HCT116 (cell line): Measurements from ENCODE around the gene CAMK1D. TPM values are rescaled to one million over a fixed set of nuclear protein-coding genes. Genes with fewer than 3 reads are reported as not detected.

Experiments
- ATAC-seq: fragments of 200-7000 bp; cut with Tn5 transposase; 2 replicates; pipeline ENCODE4 v1.9.1; 2020; ENCODE audit warnings: mild to moderate bottlenecking, moderate library complexity
- BruUV-seq: library from RNA; stranded (reverse); fragments of 400-500 nt; replicated peaks from 2 replicates; lab custom pipeline; 2021; lab: Mats Ljungman, UMichigan
- CTCF ChIA-PET: fragments of 300-600 bp; sonication (Branson Sonifier 250); formaldehyde crosslinking; loops from one replicate; lab custom pipeline; 2021; ENCODE audit warnings: antibody characterized with exemption; lab: Charles Lee
- POLR2A ChIA-PET: fragments of 300-600, 350-600 bp; sonication (Branson Sonifier 250); formaldehyde crosslinking; loops from one replicate; lab custom pipeline; 2021; ENCODE audit warnings: antibody characterized with exemption; lab: Charles Lee
- RAD21 ChIA-PET, 2 experiments: fragments of 300-600 bp; sonication (Branson Sonifier 250); formaldehyde crosslinking; loops; one replicate each; lab custom pipeline; 2023; ENCODE audit warnings: low total read pairs in 2 of 2; ENCODE audit not compliant: uncharacterized antibody in 2 of 2, unreplicated experiment in 2 of 2, low non-redundant PET in 1 of 2; lab: Charles Lee
- DNase-seq: peaks from one replicate; pipeline ENCODE4 v3.0.0-alpha.2; 2010; ENCODE audit warnings: low read depth, low spot score
- H2AFZ ChIP-seq: fragments of 200-600 bp; shearing (Covaris generic), sonication (generic); 2 replicates; pipeline ENCODE4 v1.6.1; 2017; ENCODE audit warnings: low read depth, mixed run types, mixed read lengths, antibody characterized with exemption, low read length; ENCODE audit not compliant: poor library complexity, severe bottlenecking
- H3K27ac ChIP-seq: 2 replicates; pipeline ENCODE4 v1.5.1; 2012; ENCODE audit warnings: low read depth, low read length
- H3K27me3 ChIP-seq: fragments of 200-600 bp; sonication (generic); 2 replicates; pipeline ENCODE4 v1.6.1; 2016; ENCODE audit warnings: mixed run types, low read length, mixed read lengths; ENCODE audit not compliant: insufficient read depth
- H3K36me3 ChIP-seq, 2 experiments: fragments of 200-500 bp in 1 of 2; fragments of 200-600 bp in 1 of 2; sonication (Bioruptor generic) in 1 of 2; sonication (generic) in 1 of 2; 2 replicates each; pipeline versions ENCODE4 v1.5.1 to v1.6.1; 2014 to 2016; ENCODE audit warnings: low read length in 2 of 2, inconsistent platforms in 1 of 2, mixed read lengths in 1 of 2, mixed run types in 1 of 2; ENCODE audit not compliant: insufficient read depth in 2 of 2, control insufficient read depth in 1 of 2
- H3K4me1 ChIP-seq, 2 experiments: fragments of 200-600 bp in 1 of 2; sonication (generic) in 1 of 2; 2 replicates each; pipeline versions ENCODE4 v1.5.1 to v1.6.1; 2012 to 2017; ENCODE audit warnings: low read length in 2 of 2, inconsistent platforms in 1 of 2, mild to moderate bottlenecking in 1 of 2, mixed read lengths in 1 of 2, mixed run types in 1 of 2, moderate library complexity in 1 of 2; ENCODE audit not compliant: insufficient read depth in 2 of 2, control insufficient read depth in 1 of 2
- H3K4me2 ChIP-seq: fragments of 200-600 bp; sonication (generic); 2 replicates; pipeline ENCODE4 v1.6.1; 2017; ENCODE audit warnings: mixed run types, low read length, mixed read lengths
- H3K4me3 ChIP-seq, 2 experiments: fragments of 200-600 bp in 1 of 2; sonication (generic) in 1 of 2; replicated peaks in 1 of 2; 2 replicates each; pipeline ENCODE4 v1.5.1; 2011 to 2016; ENCODE audit warnings: low read length in 2 of 2, control low read depth in 1 of 2, low read depth in 1 of 2, mild to moderate bottlenecking in 1 of 2, mixed read lengths in 1 of 2, mixed run types in 1 of 2
- H3K79me2 ChIP-seq: fragments of 200-600 bp; sonication (generic); 2 replicates; pipeline ENCODE4 v1.6.1; 2017; ENCODE audit warnings: mild to moderate bottlenecking, mixed run types, low read length, moderate library complexity, mixed read lengths; ENCODE audit not compliant: insufficient read depth
- H3K9ac ChIP-seq: fragments of 200-600 bp; sonication (generic); 2 replicates; pipeline ENCODE4 v1.6.1; 2016; ENCODE audit warnings: low read length, mixed read lengths
- H3K9me2 ChIP-seq: fragments of 200-600 bp; sonication (generic), shearing (Covaris generic); 2 replicates; pipeline ENCODE4 v1.6.1; 2017; ENCODE audit warnings: mixed run types, mild to moderate bottlenecking, moderate library complexity; ENCODE audit not compliant: insufficient read depth
- H3K9me3 ChIP-seq, 2 experiments: fragments of 200-500 bp in 1 of 2; fragments of 200-600 bp in 1 of 2; sonication (Bioruptor generic) in 1 of 2; sonication (generic) in 1 of 2; 2 replicates each; pipeline ENCODE4 v1.6.1; 2014 to 2017; ENCODE audit warnings: low read length in 2 of 2, mixed read lengths in 2 of 2, inconsistent platforms in 1 of 2, low read depth in 1 of 2, mild to moderate bottlenecking in 1 of 2, mixed run types in 1 of 2, moderate library complexity in 1 of 2; ENCODE audit not compliant: control insufficient read depth in 1 of 2, insufficient read depth in 1 of 2
- H4K20me1 ChIP-seq: fragments of 200-600 bp; sonication (generic), shearing (Covaris generic); 2 replicates; pipeline ENCODE4 v1.6.1; 2017; ENCODE audit warnings: mixed run types, mild to moderate bottlenecking, moderate library complexity; ENCODE audit not compliant: insufficient read depth
- CBX3 ChIP-seq: IDR thresholded peaks from 2 replicates; pipeline ENCODE4 v1.6.1; 2012; ENCODE audit warnings: low read depth
- CEBPB ChIP-seq: IDR thresholded peaks from 2 replicates; pipeline ENCODE4 v1.6.1; 2012; ENCODE audit warnings: low read depth
- CTCF ChIP-seq, 3 experiments: fragments of 200-600 bp in 1 of 3; sonication (generic) in 1 of 3; IDR thresholded peaks in 2 of 3; conservative IDR thresholded peaks in 1 of 3; 2 replicates each; pipeline ENCODE4 v1.5.1; 2012 to 2017; ENCODE audit warnings: low read depth in 2 of 3, low read length in 2 of 3, antibody characterized with exemption in 1 of 3, borderline replicate concordance in 1 of 3, control low read depth in 1 of 3, mild to moderate bottlenecking in 1 of 3, mixed read lengths in 1 of 3, mixed run types in 1 of 3, moderate library complexity in 1 of 3; ENCODE audit not compliant: insufficient read depth in 1 of 3
- EGR1 ChIP-seq: IDR thresholded peaks from 2 replicates; pipeline ENCODE4 v1.6.1; 2012; ENCODE audit warnings: low read depth
- EZH2 ChIP-seq: fragments of 200-600 bp; sonication (generic); IDR thresholded peaks from 2 replicates; pipeline ENCODE4 v1.6.1; 2017; ENCODE audit warnings: antibody characterized with exemption, mixed run types
- EZH2phosphoT487 ChIP-seq: fragments of 200-600 bp; IDR thresholded peaks from 2 replicates; pipeline ENCODE4 v1.6.1; 2018; ENCODE audit warnings: antibody characterized with exemption, borderline replicate concordance
- FOSL1 ChIP-seq: IDR thresholded peaks from 2 replicates; pipeline ENCODE4 v1.6.1; 2012; ENCODE audit warnings: low read depth
- JUND ChIP-seq: IDR thresholded peaks from 2 replicates; pipeline ENCODE4 v1.6.1; 2012
- POLR2A ChIP-seq: IDR thresholded peaks from 2 replicates; pipeline ENCODE4 v1.7.0; 2011; ENCODE audit warnings: borderline replicate concordance; ENCODE audit not compliant: insufficient read depth, insufficient read length; ENCODE audit errors: extremely low read depth
- RAD21 ChIP-seq: IDR thresholded peaks from 2 replicates; pipeline ENCODE4 v1.6.1; 2012; ENCODE audit warnings: low read depth, mild to moderate bottlenecking
- REST ChIP-seq: IDR thresholded peaks from 2 replicates; pipeline ENCODE4 v1.6.1; 2012; ENCODE audit warnings: low read depth
- SIN3A ChIP-seq: IDR thresholded peaks from 2 replicates; pipeline ENCODE4 v1.6.1; 2012; ENCODE audit warnings: low read depth
- SP1 ChIP-seq: IDR thresholded peaks from 2 replicates; pipeline ENCODE4 v1.6.1; 2012; ENCODE audit warnings: low read depth
- SRF ChIP-seq: IDR thresholded peaks from 2 replicates; pipeline ENCODE4 v1.6.1; 2012; ENCODE audit warnings: low read depth
- ZBTB33 ChIP-seq: IDR thresholded peaks from 2 replicates; pipeline ENCODE4 v1.6.1; 2011; ENCODE audit warnings: mild to moderate bottlenecking, low read length, moderate library complexity; ENCODE audit not compliant: insufficient replicate concordance; ENCODE audit errors: extremely low read depth
- intact Hi-C: fragments of 100-400 bp; cut with micrococcal nuclease; formaldehyde crosslinking; loops from 2 replicates; pipeline ENCODE4 v1.10.0; 2022
- total RNA-seq: library from RNA; stranded (reverse); gene quantifications from one replicate; pipeline ENCODE4 v1.2.1, GENCODE V29; 2021; ENCODE audit not compliant: unreplicated experiment

The CAMK1D gene
- total RNA-seq, 1 experiment from 2014 or later = 9.6 TPM

GRCh38 chr10:12622691-12623090 lies 273.3 kb downstream of the CAMK1D start:
- Histone ChIP-seq H3K4me3 (no peak overlapping the region), H4K20me1 (no peaks in the 10 kb centered on the region), H3K9me3 (no peaks in the 10 kb centered on the region), H3K36me3 (no peaks in the 10 kb centered on the region), H3K27me3 (no peaks in the 10 kb centered on the region), H2AFZ (no peak overlapping the region), H3K9me2 (no peaks in the 10 kb centered on the region), H3K4me1 (no peaks in the 10 kb centered on the region), H3K27ac (no peak overlapping the region), H3K79me2 (no peaks in the 10 kb centered on the region), H3K9ac (no peak overlapping the region), H3K4me2 (no peak overlapping the region)
- ChIA-PET POLR2A (no interaction called here), CTCF (no interaction called here), RAD21 (no interaction called here)
- no peak for TF ChIP-seq POLR2A
- no peak for TF ChIP-seq EZH2
- TF ChIP-seq REST = no peak
- TF ChIP-seq ZBTB33 = no peak
- TF ChIP-seq RAD21 = no peak
- TF ChIP-seq SRF = no peak
- no peak for TF ChIP-seq CBX3
- no peak for TF ChIP-seq EGR1
- no peak for TF ChIP-seq EZH2phosphoT487
- TF ChIP-seq SIN3A = no peak
- TF ChIP-seq CTCF (IDR thresholded peaks at IDR 0.05 in 2 of 3, conservative IDR thresholded peaks at IDR 0.05 in 1 of 3; ENCODE audit: borderline replicate concordance in 1 of 3, insufficient read depth in 1 of 3, low read depth in 2 of 3, low read length in 2 of 3) = no peak
- no peak for TF ChIP-seq CEBPB
- TF ChIP-seq FOSL1 = no peak
- TF ChIP-seq SP1 = no peak
- TF ChIP-seq JUND = no peak
- BruUV-seq = no TSS peak
- intact Hi-C loops = no loop called here
- ATAC-seq = no peak
- no peak for DNase-seq
